HG03196 (cell line): ENCODE results near the gene ADCY2.

Experiments
- ATAC-seq: cut with Tn5 transposase; IDR thresholded peaks from one replicate; pipeline ENCODE4 v1.9.1; 2021; ENCODE audit not compliant: unreplicated experiment

Gene ADCY2

DNA sequence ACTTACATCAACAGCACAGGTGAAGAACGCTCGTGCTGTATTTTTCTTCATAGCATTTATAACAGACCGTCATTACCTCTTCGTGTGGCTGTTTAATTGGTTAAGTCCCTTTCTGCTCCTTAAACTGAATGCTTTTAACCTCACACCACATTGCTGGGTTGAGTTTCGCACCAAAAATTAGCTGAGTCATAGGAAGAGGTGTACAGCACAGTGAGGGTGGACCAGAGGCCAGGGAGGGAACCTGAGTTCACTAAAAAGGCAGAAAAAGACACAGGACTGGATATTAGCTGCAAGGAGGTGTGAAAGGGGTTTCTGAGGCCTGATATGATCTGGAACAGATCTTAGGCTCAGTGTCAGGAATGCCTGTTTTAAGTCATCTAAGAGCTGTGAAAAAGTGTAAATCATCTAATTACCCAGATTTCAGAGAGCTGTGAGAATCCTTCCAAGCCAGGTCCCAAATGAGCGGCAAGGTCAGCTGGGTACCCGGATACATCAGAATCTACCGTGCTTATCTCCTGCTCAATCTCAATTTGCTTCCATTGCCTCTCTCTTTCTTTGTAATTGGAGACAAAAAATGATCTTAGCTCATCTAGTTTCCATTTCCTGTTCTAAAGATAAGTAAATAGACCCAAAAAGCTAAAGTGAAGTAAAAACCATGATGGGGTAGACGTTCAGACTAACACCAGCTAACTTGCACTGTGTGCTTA lies 462.1 kb downstream of the ADCY2 start:
- ATAC-seq, result no peak

DNA sequence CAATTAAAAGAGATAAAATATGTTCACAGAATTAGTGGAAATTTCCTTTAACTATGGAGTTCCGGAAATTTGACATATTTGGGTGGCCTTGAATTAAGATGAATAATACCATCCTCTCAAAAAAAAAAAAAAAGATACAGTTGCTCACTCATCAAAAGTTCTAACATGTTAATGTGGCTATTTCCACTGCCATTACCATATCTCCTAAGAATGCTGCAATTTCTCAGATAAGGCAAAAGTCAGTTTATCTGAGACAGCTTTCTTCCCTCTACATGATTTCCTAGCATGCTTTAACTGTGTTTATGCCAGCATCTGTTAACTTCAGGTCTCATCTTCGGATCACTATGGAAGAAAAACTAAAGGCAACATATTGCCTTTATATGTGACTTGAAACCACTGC lies 470.3 kb downstream of the ADCY2 start:
- no peak for ATAC-seq

DNA sequence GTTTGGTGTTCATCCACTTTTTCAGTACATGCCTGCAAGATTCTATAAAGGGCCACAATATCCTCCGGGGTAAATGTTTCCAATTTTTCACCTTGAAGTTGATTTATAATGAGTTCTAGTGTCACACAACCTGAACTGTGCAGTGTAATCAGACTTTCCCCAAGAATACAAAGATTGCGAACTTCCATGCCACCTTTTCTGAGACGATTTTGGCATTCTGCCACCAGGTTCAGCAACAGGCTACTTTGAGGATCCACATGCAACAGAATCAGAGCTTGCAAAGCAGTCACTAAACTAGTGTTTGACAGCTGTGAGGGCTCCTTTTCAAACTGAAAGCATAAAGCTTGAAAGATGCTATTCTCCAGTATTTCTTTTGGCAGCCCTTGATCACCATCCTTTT lies 471.3 kb downstream of the ADCY2 start:
- ATAC-seq, result no peak

DNA sequence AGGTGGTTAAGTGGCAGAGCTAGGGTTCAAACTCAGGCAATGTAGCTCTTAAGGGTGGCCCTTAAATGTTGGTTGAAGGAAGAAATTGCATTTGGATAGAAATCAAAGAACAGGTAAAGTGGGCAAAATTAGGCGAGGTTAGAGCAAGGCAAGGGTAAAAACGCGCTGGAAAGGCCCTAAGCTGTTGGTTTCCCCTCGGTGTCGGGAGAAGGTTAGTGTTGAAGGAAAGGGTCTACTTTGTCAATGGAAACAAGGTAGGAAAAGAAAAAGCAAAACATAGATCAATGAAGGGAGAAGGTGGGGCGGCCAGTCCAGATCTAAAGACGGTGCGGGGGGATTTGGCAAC lies 472.5 kb downstream of the ADCY2 start:
- ATAC-seq, result peak; percentile 1

DNA sequence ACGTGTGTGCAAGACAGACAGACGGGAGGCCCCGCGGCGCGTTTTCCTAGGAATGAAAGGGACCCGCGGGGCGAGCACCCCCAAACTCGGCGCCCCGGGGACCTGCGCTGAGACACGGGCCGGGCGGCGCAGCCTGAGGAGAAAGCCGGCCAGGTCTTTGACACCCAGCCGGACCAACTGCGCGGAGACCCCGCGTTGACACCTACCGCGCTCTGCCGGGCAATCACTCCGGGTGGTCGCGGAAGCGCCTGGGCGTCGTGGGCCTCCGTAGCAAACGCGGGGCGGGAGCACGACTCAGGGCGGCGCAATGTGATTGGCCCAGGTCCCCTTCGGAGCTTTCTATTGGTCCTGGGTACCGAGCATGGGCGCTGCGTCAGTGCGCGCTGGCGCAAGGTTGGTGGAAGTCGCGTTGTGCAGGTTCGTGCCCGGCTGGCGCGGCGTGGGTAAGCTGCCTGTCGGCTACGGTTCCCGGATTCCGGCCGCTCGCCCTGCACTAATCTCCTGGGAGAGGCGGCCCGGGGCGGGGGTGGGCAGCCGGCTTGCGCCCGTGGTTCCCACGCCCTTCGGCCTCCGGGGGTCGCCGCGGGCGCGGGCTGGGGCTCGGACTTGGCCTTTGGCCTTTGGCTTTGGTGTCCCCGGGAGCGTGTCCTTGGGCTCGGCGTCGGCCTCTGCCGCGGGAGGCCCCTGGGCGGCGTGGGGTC lies 473.0 kb downstream of the ADCY2 start, which contains the start of the genes FASTKD3 and MTRR:
TSS of gene FASTKD3 (minus strand) at position 259 of the 701 bp plus-strand sequence. CDS start 948 bp downstream, outside the sequence.
TSS of gene MTRR (plus strand) at position 376 of the 701 bp plus-strand sequence. CDS start 1,647 bp downstream, outside the sequence.
- ATAC-seq, result peak; percentile 98

DNA sequence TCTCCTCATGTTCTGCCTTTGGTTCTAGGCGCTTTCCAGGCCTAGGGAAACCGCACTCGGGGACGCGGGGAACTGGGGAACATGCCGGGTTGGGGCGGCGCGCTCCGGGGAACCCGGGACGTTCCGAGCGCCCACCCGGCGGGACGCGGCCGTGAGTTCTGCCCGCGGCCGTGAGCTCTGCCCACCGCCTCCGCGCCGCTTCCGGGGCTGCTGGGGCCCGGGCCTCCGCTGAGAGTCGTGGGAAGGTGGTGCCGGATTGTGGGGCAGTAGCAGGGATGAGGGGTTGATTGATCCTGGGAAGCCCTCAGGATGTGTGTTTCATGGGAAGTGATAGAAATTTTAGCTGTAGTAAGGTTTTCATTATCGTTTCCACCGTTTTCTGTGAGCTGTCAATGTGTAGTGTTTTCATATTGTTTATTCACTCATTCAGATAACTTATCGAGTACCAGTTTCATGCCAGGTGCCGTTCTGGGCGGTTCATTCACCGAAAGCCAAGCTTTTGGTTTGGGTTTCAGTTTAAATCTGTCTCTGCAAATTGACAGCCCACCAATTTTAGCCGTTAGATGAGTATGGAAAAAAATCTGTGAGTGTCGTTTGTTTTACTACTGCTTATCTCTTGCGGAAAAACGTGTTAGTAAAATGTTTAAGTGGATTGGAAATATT lies 473.7 kb downstream of the ADCY2 start:
- peak; percentile 31 for ATAC-seq

DNA sequence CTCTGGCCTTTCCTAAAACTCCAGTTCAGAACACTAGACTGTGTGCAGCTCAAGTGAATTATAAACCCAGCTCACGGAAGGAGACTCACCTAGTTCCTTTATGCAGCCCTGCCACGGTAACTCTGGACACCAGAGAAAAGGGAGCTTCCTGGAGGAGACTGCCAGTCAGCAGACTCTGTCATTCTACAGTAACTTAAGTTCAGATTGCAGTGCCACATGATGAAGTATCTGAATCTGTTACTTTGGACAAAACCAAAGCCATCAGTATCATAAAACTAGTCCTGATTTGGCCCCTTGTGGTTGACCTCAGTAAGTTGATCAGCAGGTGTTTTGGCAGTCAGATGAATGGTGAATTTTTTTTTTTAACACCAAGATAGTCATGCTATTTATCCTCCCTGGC lies 475.7 kb downstream of the ADCY2 start:
- no peak for ATAC-seq

DNA sequence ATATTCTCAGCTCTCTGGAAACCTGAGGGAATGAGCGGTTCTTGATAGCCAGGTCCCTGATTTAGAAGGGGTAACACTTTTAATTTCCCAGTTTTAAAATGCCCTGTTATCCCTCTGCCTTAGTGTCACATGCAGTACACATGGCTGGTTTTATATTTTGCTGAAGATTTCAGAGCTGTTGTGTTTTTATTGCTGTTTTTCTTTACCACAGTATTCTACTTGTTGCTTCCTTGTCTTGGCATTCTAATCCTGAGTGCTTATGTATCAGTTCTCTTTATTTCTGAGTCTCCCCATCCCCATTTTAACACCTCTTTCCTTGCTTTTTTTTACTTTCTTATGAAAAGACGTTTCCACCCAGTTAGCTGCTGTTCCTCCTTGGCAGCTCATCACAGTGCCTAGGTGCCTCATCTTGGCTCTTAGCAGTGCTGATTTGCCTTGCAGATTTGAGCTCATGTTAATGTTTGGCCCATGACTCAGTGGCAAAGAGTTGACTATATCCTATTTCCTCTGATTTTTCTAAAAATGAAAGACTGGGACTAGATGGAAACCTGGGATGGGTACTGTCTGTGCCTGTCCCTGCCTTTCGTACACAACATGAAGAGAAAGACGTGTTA lies 476.7 kb downstream of the ADCY2 start:
- ATAC-seq, result no peak

DNA sequence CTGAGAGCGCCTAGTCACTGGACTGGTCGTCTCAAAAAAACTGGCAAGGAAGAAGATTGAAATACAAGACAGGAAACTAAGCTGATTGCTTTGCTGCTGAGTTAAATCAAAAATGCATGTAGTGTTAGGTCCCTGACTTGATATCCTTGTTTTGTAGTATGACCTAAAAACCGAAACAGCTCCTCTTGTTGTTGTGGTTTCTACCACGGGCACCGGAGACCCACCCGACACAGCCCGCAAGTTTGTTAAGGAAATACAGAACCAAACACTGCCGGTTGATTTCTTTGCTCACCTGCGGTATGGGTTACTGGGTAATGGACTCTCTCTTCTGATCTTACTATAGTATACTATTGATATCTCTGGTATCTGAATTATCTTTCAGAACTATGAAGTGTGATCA lies 477.3 kb downstream of the ADCY2 start:
- no peak for ATAC-seq

DNA sequence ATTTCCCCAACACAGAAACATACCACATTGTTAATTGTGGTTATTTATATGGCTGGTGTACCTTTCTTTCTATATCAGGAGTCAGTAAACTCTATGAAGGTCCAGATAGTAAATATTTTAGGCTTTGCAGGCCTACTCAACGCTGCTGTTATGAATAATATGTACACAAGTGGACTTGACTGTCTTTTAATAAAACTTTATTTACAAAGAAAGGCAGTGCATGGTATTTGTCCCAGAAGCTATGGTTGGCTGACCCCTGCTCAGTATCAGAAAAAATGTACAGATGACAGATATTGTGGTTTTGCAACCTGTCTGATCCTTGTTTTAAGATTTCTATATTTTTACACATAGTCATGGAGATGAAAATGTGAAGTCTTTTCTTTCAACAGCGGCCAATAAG lies 478.7 kb downstream of the ADCY2 start:
- no peak for ATAC-seq

DNA sequence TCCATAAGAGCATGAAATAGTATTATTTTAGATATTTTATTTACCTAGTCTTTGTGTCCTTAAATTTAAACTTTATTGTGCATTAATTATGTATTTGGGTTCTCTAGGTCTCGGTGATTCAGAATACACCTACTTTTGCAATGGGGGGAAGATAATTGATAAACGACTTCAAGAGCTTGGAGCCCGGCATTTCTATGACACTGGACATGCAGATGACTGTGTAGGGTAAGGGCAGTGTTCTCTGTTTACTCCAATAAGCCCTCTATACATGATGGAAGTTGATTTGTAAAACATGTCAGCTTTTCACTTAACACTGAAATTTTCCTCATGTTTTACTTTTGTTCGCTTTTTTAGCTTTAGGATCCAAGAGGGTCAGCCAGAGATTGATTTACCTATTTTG lies 479.2 kb downstream of the ADCY2 start:
- ATAC-seq, result no peak

DNA sequence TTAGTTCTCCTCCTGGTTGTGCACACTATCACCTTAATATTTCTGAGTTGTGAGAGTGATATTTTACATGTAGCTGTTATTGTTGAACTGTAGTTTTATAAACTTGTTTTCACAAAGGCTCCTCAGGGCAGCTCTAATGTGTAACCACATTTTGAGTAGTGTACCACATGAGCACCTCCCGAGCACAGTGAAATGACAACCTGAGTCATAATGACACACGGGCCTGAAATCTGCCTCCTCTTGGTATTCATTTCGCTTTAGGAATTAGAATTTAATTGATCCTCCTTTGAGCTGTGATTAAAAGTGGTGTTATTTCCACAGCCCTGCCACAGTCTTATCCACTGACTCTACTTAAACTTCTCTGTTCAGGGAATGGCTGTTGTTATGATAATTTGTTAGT lies 480.9 kb downstream of the ADCY2 start:
- ATAC-seq, result peak; percentile 37

DNA sequence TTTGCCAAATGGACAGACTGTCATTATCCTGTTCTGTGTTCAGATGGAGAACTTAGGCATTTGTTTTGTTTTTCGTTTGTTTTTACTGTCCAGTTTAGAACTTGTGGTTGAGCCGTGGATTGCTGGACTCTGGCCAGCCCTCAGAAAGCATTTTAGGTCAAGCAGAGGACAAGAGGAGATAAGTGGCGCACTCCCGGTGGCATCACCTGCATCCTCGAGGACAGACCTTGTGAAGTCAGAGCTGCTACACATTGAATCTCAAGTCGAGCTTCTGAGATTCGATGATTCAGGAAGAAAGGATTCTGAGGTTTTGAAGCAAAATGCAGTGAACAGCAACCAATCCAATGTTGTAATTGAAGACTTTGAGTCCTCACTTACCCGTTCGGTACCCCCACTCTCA lies 481.9 kb downstream of the ADCY2 start:
- no peak for ATAC-seq

DNA sequence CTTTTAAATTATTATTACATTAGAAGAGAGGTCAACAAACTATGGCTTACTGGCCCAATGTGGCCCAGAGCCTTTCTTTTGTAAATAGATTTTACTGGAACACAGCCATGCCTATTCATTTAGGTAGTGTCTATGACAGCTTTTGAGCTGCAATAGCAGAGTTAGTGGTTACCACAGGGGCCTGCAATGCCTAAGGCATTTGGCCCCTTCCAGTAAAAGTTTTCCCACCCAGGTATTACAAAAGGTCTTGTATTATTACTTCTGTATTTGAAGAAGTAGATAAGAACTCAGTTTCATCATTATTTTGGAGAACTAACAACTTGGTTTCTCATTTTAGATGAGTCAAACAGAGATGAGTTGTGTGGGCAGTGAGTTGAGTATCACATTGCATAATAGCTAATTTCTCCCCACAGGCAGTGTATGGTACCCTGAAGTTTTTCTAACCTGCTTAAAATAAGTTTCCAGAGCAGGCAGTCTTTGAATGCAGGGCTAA lies 482.5 kb downstream of the ADCY2 start:
- ATAC-seq, result peak; percentile 89
